GM18861 (cell line): ENCODE measurements around the gene WSCD2.

Source experiments
- ATAC-seq: cut with Tn5 transposase; IDR thresholded peaks from one replicate; pipeline ENCODE4 v1.9.1; 2021; ENCODE audit not compliant: unreplicated experiment

WSCD2 gene

DNA sequence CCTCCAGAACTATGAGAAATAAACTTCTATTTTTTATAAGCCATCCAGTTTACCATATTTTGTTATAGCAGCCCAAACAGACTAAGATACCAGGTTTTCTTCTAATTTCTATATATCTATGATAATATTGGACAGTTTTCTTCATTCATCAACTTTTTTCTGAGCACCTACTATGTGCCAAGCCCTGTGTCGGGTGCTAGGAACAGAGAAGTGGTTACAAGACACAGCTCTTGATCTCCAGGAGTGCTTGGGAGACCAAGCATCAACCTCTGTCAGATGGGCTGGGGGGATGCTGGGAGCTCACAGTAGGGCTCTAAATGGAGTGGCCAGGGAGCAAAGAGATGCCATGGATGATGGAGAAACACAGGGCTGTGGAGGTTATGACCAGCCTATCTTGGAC is 2.9 kb upstream of the WSCD2 start:
- no peak for ATAC-seq

DNA sequence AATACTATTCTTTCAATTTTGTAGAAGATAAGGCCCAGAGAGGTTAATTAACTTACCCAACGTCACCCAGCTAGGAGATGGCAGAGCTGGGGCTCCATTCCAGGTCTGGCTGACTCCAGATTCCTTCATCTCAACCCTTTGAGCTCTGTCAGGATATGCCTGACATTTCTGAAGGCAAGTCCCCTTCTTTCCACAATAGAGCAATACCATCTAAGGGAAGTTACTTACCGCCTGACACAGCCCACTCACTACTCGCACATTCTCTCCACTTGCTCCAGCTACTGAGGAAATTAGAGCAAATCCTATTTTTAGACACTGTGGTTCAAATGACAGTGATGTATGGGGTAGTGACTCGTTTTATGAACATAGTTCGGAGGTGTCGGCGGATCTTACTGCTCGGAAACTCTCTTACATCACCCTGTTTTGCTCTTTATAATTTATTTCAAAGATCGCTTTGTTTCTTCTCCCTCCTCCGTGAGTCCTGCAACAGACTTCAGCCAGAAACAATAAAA is 2.0 kb upstream of the WSCD2 start:
- no peak for ATAC-seq

DNA sequence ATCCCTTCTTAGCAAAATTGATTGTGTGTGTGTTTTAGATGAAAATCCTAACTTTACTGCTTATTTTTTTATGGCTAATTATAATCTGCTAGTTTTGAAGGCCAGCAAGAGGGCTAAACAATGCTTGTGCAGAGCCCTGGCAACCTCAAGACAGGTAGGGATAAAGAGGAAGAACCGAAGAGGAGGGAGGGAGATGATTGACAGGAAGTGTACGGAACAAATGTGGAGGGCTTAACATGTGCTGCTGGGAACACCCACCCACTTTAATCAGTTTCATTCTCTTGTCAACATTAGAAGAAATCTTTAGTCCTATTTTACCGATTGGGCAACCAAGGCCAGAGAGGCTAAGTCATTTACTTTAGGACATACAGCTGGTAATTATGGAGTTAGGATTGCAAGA is 1.4 kb upstream of the WSCD2 start:
- ATAC-seq = no peak

DNA sequence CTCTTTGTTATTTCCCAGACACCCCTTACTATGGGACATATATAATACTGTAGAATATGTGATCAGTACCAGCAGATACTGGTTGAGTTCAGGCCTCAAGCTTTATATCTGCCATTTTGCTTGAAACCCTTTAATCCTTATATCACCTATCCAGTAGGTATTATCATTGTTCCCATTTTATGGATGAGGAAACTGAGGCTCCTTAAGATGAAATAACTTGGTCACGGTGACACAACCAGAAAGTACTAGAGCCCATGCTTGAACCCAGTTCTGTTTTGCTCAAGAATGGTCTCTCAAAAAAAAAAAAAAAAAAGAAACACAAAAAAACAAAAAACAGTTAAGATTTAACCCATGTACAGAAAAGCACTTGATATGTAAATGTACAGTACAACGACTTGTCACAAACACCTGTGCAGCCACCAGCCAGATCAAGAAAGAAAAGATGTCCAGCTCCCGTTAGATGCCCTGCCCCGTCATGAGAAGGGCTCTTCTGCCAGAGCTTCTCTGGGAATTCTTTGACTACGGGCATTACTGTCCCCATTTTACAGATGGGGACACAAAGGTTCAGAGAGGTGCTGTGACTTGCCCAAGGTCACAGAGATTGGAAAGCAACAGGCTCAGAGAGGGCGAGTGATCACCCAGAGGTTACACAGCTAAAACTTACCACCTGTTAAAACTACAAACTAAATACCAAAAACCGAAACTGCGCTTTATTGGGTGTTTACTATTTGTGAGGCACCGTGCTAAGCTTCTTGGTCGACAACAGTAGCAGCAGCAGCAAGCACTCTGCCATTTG is 669 bp upstream of the WSCD2 start:
- no peak for ATAC-seq

DNA sequence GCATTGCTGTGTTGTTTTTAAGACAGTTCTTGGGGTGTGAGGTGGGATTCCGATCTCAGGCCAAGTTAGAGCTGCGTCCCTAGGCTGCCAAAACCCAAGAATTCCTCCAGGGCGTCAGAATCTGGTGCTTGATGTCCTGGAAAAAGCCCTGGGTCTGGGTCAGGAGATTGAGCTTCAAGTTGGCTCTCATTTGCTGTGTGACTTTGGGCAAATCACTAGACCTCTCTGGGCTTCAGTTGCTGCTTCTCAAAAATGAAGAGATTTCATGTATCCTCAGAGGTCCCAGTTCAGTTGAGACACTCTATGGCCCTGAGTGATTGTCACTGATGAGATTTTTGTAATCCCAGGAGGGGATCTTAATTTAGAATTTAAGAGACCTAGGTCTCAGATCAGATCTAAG is 1.9 kb downstream of the WSCD2 start:
- no peak for ATAC-seq

DNA sequence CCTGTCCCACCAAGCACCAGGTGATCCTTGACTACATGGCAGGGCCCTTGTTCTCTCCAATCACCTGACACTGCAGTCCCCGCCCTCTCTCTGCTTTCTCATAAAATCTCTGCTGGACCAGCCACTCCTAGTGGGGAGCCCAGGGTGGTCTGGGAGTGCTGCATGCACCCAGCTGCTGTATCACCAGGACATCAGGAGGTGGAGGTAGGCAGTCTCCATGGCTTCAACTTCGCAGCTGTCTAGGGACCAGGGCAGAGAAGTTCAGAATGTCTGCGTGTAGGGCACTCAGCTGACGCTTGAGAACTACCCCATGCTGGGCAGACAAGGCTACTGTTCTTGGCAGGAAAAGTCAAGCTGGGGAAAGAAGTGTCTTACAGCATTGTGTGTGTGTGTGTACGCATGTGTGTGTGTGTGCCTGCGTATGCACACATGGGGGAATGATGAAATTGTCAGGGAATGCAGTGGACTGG is 2.6 kb downstream of the WSCD2 start:
- no peak for ATAC-seq

DNA sequence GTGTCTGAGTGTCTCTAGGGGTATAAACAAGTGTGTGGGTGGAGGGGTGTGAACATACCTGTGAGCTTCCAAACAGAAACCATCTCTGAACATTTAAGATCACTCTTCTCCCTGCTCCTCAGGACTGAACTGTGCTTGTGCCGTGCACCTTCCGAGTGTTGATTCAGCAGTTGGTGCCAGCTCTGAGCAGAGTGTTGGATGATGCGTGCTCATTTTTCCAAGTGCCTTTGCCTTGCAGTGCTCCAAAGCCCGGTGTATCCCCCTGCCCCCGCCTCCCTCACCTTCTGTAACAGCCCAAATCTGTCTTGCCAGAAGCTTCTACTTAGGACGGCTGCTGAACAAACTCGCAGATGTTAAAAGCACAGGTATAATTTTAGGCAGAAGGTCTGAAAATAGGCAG is 4.4 kb downstream of the WSCD2 start:
- no peak for ATAC-seq

DNA sequence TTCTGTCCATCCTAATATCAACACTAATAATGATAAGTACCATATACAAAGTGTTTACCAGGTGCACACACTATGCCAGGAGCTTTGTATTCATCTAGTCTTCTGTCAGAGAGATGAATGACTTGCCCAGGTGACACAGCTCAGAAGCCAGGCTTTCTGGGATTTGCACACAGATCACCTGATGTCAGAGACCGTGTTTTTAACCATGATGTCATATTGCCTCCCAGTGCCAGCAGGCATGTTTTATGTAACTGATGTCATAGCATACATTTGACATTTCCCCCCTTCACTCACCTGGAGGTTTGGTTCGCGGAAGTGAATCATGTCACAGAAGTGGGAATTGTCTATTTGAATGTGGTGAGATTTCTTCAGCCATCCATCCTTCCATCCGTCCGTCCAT is 5.7 kb downstream of the WSCD2 start:
- ATAC-seq = no peak

DNA sequence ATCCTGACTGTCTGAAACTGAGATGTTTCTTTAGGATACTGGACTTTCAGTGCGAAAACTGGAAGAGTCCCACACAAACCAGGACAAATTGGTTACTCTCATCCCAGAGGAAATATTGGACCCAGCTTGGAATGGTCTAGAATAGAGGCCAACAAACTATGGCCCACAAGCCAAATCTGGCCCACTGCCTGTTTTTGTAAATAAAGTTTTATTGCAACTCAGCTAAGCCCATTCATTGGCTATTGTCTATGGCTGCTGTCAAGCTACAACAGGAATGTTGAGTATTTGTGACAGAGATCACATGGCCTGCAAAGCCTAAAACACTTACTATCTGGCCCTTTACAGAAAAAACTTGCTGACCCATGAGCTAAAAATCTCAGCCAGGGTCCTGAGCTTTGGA is 6.5 kb downstream of the WSCD2 start:
- ATAC-seq = no peak

DNA sequence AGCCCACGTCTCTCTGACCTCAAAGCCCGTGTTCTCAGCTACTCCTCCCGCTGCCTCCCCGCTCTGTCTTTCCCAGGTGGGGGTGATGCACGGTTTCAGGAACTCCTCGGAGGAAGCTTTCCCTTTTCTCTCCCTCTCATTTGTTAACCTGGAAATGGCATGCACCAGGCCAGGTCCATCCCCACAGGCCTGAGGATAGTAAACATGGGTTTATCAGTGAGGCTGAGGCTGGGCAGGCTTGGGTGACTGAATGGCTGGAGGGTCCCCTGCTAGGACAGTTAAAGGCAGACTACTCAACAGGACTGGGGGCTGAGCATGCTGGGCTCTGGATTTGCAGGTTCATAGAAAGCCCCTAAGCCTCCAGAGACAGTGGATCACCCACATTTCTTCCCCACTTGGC is 7.6 kb downstream of the WSCD2 start:
- no peak for ATAC-seq

DNA sequence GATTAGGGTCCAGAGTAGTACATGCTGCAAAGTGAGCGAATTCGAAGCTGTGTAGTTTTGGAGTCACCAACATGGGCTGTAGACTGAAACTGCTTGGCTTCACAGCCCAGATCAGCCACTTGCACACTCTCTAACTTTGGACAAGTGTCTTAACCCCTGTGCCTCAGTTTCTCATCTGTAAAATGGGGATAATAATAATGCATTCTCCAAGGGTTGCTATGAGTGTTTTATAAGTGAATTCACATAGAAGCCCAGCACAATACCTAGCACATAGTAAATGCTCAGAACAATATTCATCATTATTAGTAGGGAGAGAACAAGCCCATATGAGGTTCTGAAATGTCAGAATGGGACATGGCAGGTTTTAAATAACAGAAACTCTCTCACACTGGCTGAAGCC is 10.4 kb downstream of the WSCD2 start:
- ATAC-seq = no peak

DNA sequence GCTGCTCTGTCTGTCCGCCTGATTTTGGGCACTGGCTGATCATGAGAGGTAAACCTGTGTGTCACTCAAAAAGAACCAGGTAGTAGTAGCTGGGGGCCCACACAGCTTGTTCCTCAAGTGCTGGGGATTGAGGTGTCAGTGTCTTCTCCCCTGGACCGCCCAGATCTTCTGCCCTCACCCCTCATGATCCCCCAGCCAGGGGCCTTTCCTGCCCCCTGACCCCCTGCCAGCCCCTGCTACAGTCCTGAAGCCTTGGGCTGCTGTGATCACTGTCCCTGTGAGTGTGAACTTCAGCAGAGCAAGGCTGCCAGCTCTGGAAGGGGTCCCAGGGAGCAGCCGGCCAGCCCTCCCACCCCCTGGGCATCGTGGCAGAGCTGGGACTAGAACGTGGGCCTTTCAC is 11.4 kb downstream of the WSCD2 start:
- no peak for ATAC-seq

DNA sequence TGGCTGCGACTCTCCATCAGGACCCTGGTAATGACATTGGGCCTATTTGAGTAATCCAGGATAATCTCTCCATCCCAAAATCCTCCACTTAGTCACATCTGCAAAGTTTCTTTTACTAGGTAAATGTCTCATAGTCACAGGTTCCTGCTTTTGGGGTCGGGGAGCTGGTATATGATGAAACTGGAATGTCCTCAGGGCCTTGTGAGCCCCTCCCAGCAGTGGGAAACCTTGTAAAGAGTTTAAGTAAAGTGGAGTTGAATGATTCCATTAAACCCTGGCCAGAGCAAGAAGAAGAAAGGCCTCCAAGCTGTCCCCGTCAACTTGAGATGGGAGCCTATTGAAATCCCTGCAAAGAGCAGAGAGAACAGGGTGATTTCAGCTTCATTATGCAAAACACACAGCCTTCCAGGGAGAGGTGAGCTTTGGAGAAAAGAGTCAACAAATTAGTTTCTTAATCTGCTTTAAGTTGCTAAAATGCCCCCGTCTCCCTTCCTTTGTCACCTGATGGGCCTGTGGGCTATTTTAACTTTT is 12.6 kb downstream of the WSCD2 start:
- no peak for ATAC-seq

DNA sequence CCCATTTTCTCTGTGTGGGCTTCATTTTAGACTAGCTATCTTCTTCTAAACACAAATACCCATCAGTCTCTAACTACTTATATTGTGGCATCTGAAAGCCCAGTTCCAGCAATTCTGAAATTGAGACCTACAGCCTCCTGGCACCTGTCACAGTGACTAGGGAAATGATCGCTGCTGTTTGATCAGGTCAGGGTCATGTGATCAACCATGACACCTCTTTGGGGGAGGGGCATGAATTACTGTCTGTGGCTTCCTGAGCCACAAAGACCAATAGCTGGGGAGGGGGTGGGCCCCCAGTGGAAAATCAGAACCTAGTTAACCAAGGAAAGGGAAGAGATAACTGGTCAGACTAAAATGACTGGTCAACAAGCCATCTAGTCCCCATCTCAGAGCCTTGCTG is 14.1 kb downstream of the WSCD2 start:
- ATAC-seq = no peak

DNA sequence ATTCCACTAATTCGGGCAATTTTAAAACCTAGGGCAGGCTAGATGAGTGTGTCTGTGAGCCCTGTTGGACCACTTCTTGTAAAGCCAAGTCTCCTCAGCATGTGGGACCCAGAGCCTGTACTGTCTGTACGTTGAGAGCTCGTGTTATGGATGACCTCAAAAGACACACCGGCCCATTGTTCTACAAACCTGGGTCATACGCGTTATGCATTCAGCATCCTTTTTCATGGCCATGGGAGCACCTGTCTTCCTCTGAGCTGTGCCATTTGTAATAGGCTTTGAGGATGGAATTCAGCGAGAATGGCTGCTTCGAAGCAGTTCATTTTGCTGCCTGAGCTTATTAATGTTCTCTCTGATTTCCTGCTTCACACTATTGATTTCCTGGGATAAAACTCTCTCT is 15.0 kb downstream of the WSCD2 start:
- no peak for ATAC-seq

DNA sequence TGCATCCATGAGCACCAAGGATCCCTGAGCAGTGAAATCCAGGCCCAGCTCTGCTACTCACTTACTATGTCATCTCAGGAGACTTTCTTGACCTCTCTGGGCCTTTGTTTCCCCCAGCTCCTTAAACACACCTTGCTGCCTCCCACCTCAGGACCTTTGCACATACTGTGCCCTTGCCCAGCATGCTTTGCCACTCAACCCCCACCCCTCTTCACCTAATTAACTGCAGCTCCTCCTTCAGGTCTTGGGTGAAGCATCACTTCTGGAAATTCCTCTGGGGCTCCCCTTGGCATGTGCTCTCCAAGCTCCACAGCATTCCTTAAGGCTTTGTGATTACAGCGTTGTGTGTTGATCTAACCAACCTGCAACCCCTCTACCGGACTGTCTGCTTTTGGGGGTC is 15.9 kb downstream of the WSCD2 start:
- no peak for ATAC-seq

DNA sequence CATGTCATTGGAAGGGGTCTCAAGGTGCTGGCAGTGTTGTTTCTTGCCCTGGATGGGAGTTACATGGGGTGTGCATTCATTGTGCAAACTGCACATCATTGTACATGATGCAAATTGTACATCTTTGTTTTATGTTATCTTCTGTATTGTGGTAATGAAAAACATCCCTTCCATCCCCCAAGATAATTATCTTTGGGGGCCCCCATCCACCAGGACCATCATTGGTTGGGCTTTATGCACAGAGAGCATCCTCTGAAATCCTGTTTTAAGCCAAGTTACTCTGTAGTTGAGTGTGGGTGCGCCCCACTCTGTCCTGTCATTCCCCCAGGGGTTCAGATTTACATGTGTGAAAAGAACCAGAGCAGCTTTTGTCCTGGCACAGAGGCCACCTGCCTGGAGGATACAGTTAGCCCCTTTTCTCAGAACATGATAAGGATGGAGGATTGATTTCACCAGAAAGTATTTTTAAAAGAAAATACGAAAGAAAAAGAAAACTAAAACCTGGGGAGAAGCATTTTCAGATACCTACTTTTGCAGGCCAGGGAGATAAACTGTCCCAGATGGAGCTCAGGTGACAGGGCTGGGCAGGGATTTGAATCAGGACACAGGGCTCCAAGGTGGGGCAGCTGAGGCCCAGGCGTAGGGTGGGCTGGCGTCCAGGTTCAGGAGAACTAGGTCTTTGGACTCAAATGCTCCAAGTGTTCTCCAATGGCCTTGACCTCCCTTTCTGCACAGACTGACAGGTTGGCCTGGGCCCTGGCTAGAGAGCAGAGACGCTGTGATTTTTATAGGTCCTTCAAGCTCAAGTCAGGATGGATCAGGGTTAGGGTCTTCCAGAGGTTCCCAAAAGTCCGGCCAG is 17.2 kb downstream of the WSCD2 start:
- no peak for ATAC-seq

DNA sequence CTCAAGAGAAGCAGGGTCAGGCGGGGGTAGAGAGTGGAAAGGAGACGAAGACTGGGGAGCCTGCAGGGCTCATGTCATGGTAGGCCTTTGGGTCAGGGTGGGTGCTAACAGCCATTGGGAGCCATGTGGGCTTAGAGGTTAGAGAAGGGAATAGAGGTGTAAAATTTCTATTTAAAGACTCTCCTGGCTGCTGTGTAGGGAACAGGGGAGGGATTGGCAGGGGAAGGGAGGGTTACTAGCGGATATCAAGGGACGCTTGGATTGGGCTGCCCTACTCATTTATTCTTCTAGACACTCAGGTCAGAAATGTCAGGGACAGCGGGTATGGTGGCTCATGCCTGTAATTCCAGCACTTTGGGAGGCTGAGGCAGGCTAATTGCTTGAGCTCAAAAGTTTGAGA is 18.2 kb downstream of the WSCD2 start:
- ATAC-seq = no peak

DNA sequence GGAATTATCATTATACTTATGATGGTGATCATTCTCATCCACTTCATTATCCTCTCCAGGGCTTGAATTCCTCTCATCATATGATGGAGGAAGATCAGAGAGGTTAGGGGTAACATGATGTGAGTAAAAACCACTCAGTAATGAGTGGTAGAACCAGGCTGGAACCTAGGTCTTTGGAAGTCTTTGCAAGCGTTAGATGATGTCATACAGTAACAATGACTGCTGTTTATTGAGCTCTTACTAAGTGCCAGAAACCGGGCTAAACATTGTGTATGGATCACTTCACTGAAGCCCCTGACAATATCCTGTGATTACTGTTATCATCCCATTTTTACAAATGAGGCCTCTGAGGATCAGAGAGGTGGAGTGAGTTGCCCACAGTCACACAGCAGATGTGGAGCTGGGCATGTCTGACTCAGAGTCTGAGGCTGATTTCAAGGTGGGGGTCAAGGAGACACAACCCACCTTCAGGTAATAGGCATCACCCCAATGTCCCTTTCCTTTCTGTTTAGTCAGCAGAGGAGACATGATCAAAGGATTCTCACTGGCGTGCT is 19.5 kb downstream of the WSCD2 start:
- no peak for ATAC-seq

DNA sequence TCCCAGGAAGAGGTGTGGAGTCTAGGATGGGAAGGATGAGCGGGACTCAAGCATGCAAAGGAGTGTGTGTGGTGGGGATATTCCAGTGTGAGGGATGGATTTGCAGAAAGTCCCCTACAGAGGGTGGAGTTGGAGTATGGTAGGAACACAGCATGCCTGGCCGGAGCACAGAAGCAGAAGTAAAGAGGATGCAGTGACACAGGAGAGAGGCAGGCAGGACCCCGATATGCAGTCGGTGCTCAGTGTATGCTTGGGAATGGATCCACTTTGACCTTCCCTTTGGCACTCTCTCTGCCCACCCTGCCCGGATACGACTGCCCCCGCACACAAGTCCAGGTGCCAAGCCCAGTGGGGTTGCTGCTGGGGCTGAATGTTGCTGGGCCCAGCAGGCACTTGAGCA is 21.3 kb downstream of the WSCD2 start:
- no peak for ATAC-seq

DNA sequence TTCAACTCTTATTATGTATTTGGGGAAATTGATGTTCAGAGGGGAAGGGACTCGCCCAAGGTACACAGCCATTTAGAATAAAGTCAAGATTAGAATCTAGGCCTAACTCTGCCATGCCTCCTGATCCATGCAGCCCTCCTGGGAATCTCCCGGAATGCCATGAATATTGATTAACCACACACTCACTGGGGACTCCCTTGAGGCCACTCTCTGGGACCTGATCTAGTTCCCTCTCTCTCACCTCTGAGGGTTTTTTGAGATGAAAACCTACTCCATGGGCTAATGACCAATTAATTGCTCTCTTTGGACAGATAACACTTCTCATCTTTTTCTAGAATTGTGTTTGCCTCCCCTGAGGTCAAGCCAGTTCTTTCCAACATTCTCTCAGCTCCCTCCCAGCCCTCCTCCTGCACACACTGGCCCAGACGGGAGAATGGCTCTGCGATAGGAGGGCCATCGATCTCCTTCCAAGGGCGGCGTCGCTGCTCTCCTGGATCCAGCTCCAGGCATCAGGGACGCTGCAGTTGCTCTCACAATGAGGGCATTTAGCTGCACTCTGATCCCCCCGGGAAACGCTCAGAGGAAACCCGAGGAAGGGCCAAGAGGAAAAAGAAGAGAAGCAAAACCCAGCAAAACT is 22.6 kb downstream of the WSCD2 start:
- no peak for ATAC-seq
